NCI-H1092 (cell line): Measurements from ENCODE around the gene ESR2.

Source experiments
- DNase-seq: peaks from one replicate; lab custom pipeline; 2025; lab: John Stamatoyannopoulos, UW

The ESR2 gene

DNA sequence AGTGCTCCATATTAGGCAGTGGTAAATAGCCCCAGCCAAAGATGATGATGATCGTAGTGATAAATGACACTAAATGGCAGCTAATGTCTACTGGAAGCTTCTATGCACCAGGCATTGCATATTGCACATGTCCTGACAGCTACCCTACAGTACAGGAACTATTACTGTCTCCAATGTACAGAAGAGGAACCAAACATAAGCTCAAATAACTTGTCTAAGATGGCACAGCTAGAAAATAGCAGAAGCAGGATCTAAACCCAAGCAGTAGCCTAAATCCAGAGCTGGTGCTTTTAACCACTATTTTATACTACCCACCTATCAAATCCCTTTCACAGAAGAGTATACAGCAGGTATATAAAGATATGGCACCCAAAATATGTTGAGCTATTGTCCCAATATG, 28.9 kb downstream of the ESR2 start:
- DNase-seq: no peak

DNA sequence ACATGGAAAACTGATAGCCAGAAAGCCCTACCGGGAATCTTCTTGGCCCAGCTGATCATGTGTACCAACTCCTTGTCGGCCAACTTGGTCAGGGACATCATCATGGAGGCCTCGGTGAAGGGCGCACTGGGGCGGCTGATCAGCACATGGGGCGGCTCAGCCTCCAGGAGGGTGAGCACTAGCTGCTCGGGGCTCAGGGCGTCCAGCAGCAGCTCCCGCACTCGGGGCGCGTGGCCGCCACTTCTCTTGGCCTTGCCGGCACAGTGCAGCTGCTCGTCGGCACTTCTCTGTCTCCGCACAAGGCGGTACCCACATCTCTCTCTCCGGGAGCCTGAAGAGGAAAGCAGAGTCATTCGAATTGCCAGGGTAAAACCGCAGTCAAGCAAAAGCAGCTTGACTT, 33.8 kb downstream of the ESR2 start:
- no peak for DNase-seq

DNA sequence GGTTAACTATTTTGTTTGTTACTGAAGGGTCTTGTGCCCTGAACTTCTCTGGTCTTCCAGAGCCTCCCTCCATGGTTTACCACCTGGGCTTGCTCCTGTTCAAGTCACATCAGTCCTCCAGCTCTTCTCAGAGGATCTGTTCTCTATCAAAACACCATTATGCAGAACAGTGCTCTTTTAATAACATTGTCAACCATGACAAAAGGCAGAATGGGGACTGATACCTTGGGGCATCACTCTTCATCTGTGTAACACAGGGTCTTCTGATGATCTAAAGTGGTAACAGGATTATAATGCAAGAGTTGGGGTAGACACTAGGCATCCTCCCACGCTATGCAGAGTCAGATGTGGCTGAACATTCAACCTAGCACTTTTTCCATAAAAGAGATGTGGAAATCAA, 38.4 kb downstream of the ESR2 start:
- DNase-seq: no peak

DNA sequence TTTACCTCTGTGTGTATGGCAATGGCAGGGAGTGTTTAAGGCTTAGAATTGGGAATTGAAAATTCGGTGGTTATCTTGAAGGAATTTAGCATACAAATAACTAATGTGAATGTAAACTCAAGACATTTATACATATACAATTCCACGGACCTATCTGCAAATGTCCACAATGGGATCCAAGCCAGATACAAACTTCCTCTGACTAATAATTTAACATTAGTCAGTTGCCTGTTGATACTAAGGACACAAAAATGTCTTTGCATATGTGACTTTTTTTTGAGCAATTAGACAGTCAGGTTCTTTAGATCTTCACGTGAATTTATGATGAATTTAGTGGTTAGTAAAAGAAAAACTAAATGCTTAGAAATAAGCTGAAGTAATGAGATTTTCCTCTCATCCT, 40.5 kb downstream of the ESR2 start:
- DNase-seq: no peak

DNA sequence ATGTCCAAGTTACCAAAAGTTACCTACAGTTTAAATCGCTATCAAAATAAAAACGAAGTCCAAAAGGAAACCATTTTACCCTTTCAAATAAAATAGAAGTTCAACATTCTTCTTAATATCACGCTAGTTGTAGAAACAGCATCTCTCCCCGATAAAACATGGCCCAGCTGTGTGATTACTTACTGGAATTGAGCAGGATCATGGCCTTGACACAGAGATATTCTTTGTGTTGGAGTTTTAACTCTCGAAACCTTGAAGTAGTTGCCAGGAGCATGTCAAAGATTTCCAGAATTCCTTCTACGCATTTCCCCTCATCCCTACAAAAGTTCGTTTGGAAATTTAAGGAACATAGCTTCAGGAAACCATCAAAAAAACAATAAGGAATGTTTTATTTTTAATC, 44.8 kb downstream of the ESR2 start:
- DNase-seq: no peak

DNA sequence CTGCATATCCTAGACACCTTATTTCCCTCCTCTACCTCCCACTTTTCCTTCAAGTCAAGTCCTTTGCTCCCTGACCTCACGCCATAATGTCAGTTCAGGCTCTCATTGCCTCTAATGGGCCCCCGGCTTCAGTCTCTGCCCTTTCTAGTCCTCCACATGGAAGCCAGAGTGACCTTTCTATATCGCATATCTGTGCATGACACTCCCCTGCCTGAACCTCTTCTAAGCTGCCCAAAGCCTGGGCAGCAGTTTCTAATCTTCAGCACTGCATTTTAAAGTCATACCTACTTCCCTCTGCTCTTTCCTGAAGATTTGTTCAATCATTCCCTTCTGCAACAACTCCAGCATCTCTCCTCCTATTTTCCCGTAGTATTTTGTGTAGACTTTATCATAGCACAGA, 45.5 kb downstream of the ESR2 start:
- no peak for DNase-seq

DNA sequence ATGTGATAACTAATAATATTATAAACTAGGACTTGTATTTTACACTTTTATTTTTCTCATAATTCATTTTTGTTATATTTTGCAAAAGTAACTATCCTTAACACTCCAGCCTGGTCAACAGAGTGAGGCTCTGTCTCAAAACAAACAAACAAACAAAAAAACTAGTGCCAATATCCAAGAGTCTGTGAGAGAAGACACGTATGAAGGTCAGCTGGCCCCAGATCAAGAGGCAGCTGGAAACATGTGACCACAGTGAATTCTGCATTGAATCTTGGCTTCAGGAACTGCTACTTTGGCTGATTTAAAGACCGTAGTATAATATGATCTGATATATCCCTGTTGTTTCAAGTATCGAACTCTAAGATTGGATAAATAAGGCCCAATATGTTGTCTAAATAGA, 47.0 kb downstream of the ESR2 start:
- DNase-seq: no peak

DNA sequence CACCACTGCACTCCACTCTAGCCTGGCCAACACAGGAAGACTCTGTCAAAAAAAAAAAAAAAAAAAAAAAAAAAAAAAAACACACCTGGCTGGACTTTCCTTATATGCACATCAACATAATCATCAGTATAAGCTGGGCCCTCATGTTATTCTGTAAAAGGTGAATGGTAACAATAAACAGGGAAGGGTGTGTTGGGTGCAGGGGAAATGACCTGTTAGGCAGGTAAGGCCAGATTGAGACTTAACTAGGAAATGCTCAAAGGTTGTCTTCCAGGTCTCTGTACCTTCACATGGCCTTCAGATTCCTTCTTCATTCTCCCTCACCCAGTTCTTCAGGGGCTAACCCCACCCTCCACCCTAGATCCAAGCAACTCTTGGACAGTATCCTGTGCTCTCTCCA, 47.5 kb downstream of the ESR2 start:
- DNase-seq: no peak

DNA sequence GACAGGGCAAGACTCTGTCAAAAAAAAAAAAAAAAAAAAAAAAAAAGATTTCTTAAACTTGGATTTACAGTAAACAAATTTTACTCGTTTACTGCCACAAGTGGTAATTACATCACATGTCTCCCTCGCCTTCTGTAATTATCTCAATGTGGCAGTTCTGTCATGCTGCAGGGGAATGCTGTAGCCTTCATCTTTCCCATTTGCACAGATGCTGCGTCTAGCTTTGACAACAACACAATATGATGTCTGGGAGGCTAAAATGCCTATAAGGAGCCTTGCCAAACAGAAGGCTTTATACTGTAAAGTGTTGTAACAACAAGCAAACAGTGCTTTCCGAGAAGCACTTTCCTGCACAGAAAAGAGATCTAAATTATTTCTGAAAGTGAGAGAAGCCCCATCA, 48.7 kb downstream of the ESR2 start:
- DNase-seq: no peak

DNA sequence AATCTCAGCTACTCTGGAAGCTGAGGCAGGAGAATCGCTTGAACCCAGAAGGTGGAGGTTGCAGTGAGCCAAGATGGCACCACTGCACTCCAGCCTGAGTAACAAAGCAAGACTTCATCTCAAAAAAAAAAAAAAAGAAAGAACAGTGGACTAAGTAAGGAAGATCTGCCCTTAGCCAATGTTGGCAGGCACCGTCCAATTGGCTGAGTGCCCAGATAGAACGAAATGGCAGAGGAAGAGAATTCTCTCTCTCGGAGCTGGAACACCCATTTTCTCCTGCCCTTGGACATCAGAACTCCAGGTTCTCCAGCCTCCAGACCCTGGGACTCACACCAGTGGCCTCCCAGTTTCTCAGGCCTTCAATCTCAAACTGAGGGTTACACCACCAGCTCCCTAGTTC, 49.9 kb downstream of the ESR2 start:
- peak; percentile 34 for DNase-seq

DNA sequence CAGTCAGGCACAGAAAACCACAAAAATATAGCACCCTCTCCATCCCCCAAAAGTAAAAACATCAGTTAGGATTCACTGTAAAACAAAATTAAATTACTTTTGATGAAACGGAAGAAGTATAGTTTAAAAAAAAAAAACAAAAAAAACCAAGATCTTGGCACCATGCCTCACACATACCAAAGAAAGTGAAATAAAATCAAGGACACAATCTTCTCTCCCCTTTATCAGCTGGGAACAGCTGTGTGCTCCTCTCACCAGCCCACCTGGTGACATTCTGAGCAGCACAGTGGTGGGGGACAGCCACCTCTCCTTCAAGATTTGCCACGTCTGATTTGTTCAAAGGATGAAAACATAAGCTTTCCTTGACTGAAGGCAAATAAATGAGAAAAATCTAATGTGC, 55.5 kb downstream of the ESR2 start:
- no peak for DNase-seq

DNA sequence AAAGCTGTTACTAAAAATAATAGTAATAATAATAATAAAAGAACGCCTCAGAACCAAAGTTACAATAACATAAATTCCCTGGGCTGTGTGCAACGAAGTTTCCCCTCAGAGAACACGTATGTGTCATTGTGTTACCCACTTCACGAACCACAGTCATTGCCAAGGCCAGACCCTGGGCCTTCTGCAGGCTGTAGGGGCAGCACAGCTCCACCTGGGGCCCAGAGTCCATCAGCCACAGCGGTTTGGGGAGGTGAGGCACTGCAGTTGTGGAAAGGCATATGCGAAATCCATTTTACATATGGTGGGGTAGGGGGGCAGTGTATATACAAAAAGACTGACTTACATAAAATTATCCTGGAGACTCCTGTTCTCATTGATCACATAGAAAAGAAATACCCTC, 56.1 kb downstream of the ESR2 start:
- DNase-seq: no peak

DNA sequence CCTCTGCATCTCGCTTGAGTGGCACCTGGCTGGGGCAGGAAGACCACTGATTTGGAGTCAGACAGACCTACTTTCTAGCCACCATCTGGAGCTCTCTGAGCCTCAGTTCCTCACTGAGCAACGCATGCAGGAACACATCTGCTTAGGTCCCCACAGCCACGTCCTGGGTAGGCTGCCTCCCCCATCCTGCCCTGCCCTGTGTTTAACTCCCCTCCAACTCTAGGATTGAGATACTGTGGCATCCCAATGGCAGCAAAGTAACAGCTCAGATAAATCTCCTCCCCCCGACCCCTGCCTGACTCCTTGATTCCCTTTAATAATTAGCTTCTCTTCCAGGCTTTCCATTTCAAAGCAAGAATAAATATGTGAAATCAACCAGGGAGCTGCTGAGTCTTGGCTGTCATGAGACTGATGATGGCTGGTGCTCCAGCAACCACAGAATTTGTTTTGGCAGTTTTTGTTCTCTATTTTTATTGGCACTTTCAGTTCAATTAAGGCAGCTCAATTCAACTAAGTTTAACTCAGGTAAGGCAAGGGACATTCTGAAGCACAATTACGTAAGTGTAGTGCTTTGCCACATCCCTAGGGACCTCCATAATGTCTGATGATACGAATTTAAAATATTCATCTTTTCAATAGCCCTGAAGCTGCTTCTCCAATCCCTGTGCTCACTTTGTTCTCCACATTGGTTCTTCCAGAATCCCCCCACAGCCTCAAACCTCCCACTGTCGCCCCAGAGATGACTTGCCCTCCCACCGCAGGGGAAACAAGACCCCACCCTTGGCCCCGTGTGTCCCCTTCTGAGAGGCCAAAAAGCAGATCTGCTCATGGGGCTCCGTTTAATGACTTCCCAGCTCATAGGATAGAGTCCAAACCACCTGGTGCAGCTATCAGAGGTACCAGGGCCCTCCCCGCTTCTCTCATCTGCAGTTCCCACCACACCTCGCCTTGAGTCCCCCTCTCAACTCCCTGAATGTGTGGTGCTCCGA, 58.2 kb downstream of the ESR2 start:
- no peak for DNase-seq

DNA sequence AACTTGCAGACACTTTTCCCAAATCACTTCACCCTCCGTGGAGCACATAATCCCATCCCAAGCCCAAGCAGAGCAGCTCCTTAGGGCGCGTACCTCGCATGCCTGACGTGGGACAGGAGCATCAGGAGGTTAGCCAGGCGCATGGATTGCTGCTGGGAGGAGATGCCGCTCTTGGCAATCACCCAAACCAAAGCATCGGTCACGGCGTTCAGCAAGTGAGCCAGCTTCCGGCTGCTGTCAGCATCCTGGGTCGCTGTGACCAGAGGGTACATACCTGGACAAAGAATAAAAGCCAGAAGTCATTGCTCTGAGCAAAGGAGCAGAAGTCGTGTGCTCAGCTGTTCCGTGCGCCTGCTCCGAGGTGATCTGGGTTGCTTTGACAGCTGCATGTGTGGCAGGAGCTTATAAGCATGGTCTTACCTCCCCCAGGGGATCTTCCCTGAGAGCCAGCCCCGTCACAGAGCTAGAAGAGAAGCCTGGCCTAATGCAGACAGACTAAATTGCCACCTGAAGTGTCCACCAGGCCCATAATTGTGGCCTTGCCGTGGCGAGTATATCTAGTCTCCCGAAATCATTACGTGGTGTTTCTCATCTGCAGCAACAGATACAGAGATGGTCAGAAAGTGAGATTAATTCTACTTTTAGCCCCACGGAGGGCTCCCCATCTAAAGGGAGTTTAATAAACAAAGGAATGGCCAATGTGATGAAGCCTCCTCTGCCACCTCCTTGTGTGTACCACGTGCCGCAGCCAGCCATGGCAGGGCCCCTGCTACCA, 59.1 kb downstream of the ESR2 start:
- DNase-seq: no peak

DNA sequence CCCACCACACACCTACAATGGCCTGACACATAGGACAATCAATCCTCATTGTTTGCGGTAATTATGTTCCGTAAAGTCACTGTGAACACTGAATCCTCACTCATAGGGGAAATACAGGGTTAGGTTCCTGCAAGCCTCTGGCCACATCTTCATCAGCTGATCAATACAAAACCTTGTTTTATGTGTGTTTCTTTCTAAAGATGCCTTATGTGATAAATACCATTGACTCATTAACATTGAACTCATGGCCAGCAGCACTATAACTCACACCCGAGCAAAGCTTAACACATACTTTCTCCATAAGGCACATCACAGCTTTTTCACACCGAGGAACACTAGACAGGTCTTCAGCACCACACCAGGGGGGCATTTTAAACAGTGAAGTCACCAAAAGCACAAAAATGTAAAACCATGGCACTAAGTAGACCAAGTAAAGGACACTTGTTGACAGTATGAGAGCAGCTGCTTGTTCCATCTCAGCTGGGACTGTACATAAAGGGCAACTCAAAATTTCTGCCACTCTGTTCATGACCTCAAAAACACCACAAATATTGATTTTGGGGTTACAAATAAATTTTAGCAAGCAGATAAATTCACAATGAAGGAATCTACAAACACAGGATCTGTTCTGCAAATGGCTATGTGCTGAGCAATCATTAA, 60.5 kb downstream of the ESR2 start:
- DNase-seq: no peak

DNA sequence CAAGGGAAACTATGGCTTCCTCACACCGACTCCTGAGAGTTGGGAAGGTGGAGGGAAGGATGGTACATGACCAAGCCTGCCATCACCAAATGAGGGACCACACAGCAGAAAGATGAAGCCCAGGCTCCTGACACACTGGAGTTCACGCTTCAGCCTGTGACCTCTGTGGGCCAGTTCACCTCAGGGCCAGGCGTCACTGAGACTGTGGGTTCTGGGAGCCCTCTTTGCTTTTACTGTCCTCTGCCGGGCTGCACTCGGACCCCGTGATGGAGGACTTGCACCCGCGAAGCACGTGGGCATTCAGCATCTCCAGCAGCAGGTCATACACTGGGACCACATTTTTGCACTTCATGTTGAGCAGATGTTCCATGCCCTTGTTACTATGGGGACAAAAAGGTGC, 61.2 kb downstream of the ESR2 start:
- DNase-seq: no peak

DNA sequence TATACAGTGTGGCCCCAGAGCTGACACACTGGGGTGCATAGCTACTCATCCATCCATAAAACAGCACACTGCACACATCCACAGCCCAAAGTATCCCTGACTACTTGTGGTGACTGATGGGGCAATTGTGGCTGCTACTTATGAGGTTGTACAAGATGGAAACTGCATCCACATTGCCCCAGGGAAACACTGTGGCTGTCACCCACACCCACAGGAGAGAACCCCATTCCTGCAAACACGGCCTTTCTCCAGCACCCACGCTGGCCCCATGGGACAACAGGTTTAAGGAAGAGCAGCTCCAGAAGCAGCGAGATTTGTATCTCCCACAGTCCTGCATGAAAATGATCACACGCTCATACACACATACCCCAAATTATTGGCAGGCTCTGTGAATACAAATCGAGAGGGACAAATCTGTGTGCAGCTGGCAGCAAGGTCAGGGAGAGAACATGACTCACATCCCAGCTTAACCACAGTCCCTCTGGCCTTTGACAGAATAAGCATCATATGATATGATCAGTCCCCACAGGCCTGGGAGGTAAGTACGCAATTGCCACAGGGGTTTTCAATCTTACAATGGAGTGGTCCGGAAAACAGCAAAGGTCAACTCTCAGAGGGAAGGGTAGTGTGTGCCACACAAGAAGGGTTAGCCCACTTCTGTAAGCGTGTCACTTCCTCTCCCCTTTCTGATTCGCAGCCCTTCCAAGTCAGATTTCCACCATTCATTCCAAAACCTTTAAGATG, 61.9 kb downstream of the ESR2 start:
- no peak for DNase-seq

DNA sequence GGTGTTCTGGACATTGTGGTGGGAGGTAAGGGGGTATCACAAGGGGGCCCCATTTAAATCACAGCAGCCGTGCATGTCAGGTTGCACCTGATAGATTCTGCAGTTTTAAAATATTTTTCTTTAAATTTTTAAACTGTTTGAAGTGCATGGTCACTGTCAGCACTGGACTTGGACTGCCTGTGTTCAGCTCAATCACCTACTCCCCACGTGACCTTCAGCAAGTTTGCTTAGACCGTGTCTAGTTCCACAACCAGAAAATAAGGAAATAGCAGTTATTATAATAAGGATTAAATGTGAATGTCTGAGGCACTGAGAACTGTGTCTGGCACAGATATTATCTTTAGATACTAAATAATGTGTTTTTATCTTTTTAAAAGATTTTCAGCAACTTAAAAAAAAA, 64.7 kb downstream of the ESR2 start:
- no peak for DNase-seq

DNA sequence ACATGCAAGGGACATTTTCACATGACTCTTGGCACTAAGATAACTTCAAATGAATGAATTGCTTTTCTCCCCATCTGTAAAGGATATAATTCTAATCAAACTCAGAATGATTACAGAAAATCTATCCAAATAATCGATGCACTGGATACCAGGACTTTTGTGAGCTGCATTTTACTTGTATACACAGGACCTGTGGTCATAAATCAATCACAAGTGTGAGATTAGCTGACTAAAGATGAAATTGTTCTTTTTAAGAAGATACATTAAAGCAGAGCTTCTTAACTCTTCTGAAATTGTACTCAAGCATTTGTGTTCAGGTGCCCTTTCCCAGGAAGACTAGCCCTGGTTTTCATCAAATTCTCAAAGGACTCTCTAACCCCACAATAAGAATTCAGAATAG, 66.3 kb downstream of the ESR2 start:
- no peak for DNase-seq

DNA sequence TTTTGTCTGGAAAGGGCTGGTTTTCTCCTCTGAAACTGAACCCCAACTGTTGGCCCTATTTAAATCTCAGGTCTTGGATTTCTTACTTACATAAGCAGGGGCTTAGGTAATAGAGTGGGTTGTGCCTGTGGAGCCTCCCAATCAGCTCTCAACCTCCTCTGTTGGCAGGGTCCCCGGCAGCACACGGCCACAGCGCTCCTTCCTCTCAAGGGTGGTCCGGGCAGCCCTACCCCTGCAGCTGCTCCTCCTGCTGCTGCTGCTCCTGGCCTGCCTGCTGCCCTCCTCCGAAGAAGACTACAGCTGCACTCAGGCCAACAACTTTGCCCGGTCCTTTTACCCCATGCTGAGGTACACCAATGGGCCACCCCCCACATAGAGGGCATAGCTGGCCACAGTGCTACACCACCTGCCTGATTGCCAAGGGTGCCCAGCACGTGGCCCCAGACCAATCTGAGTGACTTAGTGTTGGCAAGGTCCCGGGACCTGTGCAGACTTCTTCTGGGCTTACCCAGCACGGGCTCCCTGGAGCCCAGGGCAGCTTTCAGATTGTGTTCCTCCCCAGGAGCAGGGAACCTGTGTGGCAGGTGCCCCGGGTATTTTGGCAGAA, 68.9 kb downstream of the ESR2 start:
- no peak for DNase-seq

DNA sequence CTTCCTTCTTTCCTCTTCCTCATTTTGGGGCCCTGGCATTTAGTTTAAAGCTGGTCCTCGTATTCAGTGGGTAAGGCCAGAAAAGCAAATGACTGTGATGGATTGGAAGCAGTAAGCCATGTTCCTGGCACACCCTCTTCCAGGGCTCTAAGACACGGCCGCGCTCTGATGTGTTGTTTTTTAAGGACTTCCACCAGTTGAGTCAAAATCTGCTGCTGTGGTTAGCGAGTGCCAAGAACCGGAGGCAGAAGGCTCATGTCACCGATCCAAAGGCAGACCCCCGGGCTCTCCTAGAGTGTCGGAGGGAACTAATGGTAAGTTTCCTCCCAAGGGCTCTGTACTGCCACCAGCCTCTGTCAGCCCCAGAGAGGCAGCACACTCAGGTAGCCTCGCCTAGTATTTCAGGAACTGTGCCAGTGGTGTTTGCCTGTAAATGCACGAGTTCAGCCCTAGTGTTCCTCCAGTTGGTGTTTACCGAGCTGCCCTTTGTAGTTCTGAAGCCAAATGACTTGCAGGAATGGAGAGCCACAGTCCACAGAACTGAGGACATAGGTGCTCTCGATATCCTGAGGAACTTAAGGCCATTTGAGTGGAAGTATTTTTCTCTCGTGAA, 72.7 kb downstream of the ESR2 start:
- DNase-seq: no peak
